Measurements from ENCODE around the gene GBA3.

Gene GBA3

GRCh38 chr4:22667332-22667940, 25.3 kb upstream of the GBA3 start:
- no peak overlapping the region for H3K27ac ChIP-seq

GRCh38 chr4:22668301-22668700, 24.4 kb upstream of the GBA3 start:
- no peak for TF ChIP-seq CTCF (conservative IDR thresholded peaks at IDR 0.05)
- H3K27ac ChIP-seq, result no peak overlapping the region

More at GRCh38 chr4:22667332-22667940, 25.3 kb upstream of the GBA3 start:
- no peak for TF ChIP-seq CTCF (conservative IDR thresholded peaks at IDR 0.05)

GRCh38 chr4:22668702-22669101, 24.0 kb upstream of the GBA3 start:
- TF ChIP-seq CTCF (conservative IDR thresholded peaks at IDR 0.05), result no peak
- no peak overlapping the region for H3K27ac ChIP-seq

- H3K27ac ChIP-seq, result no peak overlapping the region
Observed at GRCh38 chr4:22670956-22671355, 21.8 kb upstream of the GBA3 start.

GRCh38 chr4:22672519-22672918, 20.2 kb upstream of the GBA3 start:
- TF ChIP-seq CTCF (conservative IDR thresholded peaks at IDR 0.05), result no peak
- H3K27ac ChIP-seq, result no peak overlapping the region

More at GRCh38 chr4:22670956-22671355, 21.8 kb upstream of the GBA3 start:
- no peak for TF ChIP-seq CTCF (conservative IDR thresholded peaks at IDR 0.05)

- no peak for TF ChIP-seq CTCF (conservative IDR thresholded peaks at IDR 0.05)
- no peak overlapping the region for H3K27ac ChIP-seq
Observed at GRCh38 chr4:22672944-22673343, 19.8 kb upstream of the GBA3 start.

GRCh38 chr4:22674700-22675099, 18.0 kb upstream of the GBA3 start:
- TF ChIP-seq CTCF (conservative IDR thresholded peaks at IDR 0.05), result no peak

More at GRCh38 chr4:22674700-22675099, 18.0 kb upstream of the GBA3 start:
- H3K27ac ChIP-seq, result no peak overlapping the region

Measured in VCaP (cell line).